Stimulated activated CD8-positive, alpha-beta memory T cell treated with anti-CD3 and anti-CD28 coated beads, Interleukin-15, amount 100 ng/mL, for 4 hours (primary cell): ENCODE measurements around the gene IFITM1.
"Not testable (repeated sequence)": the region's sequence is repeated elsewhere in the genome, so short reads cannot be mapped to it uniquely, and the experiment has no call there.

Experiments
- DNase-seq, 2 donors: peaks; one replicate each; pipeline ENCODE4 v3.0.0-alpha.2; 2020; ENCODE audit warnings: low read depth in 2 of 2

The IFITM1 gene

DNA sequence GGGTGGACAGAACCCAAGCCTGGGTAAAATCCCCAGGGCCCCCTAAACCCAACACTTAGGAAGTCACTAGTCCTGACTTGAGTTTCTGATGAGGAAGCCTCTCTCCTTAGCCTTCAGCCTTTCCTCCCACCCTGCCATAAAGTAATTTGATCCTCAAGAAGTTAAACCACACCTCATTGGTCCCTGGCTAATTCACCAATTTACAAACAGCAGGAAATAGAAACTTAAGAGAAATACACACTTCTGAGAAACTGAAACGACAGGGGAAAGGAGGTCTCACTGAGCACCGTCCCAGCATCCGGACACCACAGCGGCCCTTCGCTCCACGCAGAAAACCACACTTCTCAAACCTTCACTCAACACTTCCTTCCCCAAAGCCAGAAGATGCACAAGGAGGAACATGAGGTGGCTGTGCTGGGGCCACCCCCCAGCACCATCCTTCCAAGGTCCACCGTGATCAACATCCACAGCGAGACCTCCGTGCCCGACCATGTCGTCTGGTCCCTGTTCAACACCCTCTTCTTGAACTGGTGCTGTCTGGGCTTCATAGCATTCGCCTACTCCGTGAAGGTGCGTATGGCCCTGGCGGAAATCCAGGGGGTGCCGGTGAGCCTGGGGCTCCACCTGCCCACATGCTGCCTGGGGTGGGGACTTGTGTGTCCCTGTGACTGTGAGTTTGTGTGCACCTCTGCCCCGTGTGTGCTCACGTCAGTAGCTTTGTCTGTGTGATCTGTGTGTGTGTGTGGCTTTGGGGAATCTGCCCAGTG lies at the start of gene IFITM1:
Gene IFITM1 (plus strand): TSS at position 254 of the 767 bp plus-strand sequence. CDS start 131 bp downstream, at position 385.
- DNase-seq: no peak

DNA sequence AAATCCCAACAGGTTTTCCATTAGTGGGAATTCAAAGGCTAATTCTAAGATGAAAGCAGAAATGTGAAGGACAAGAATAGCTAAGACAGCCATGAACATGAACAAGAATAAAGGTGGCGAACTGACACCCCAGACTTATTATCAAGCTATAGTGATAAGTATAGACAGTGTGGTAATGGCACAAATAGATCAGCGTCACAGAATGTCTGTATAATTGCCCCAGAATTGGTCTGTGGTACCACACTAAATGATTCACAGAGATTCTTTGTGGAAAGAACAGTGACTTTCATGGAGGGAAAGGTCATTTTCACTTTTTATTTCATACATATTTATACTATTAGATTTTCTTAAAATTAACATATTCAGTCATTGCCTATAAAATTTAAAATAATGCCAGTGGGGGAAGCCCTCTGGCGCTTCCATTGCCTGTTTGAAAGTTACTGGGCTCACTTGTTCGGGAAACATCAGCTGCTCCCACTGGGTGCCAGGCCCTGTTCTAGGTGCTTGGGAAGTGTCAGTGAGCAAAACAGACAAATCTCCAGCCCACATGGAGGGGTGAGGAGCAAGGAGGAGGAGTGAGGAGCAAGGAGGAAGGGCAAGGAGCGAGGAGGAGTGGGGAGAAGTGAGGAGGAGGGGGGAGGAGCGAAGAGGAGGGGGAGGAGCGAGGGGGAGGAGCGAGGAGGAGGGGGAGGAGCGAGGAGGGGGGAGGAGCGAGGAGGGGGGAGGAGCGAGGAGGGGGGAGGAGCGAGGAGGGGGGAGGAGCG lies 47.0 kb upstream of the IFITM1 start:
- no peak for DNase-seq

DNA sequence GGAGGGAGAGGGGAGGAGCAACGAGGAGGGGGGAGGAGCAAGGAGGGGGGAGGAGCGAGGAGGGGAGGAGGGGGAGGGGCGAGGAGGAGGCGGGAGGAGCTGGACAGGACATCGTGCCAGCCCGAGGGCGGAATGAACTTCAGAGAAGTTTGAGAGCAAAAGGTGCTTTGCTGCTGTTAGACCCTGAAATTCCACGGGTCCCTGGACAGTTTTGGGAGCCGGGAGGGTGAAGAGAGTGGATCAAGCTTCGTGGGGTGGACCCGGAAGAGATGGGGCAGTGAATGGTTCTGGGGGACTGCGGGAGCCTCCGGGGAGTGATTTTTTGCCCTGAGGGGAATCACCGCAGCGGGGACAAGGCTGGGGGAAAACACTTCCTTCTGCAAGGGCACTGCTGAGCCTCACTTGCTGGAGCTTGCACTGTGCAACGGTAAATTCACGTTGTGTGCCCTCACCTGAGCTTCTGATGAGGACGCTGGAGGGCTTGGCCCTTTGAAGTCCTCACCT lies 46.3 kb upstream of the IFITM1 start:
- no peak for DNase-seq

DNA sequence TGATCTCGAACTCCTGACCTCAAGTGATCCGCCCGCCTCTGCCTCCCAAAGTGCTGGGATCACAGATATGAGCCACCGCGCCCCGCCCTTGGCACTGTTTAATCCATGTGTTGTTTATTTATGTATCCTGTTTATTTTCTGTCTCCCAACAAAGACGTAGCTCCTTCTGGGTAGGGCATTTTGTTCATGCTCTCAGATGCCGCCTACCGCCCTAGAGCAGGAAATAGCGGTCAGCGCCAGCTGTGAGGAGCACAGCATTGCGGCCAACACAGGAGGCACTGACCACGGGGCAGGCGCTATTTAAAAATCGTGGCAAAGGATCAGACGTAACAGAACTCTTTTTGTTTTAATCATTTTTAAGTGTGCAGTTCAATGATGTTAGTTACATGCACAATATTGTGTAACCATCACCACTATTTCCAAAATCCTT lies 45.1 kb upstream of the IFITM1 start:
- DNase-seq: not testable (repeated sequence)

DNA sequence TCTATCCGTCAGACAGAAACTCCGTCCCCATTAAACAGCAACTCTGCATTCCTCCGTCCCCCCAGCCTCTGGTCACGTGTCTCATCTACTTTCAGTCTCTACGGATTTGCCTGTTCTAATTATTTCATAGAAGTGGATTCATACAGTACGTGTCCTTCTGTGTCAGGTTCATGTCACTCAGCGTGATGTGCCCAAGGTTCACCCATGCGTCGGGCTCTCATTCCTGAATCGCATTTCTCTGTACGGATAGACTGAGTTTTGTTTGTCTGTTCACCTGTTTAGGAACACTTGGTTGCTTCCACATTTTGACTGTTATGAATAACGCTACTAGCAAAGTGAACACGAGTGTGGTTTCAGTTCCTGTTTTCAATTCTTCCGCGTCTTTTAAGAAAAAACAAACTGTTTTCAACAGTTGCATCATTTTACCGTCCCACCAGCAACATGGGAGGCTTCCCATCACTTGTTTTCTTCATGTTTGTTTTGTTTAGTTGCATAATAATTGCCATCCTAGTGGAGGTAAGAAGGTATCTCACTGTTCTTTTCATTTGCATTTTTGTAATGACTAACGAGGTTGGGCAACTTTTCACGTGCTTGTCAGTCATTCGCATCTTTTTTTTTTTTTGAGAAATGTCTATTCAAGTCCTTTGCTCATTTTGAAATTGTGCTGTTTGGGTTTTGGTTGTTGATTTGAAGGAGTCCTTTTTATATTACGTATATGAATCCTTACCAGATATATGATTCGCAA lies 44.5 kb upstream of the IFITM1 start:
- no peak for DNase-seq

DNA sequence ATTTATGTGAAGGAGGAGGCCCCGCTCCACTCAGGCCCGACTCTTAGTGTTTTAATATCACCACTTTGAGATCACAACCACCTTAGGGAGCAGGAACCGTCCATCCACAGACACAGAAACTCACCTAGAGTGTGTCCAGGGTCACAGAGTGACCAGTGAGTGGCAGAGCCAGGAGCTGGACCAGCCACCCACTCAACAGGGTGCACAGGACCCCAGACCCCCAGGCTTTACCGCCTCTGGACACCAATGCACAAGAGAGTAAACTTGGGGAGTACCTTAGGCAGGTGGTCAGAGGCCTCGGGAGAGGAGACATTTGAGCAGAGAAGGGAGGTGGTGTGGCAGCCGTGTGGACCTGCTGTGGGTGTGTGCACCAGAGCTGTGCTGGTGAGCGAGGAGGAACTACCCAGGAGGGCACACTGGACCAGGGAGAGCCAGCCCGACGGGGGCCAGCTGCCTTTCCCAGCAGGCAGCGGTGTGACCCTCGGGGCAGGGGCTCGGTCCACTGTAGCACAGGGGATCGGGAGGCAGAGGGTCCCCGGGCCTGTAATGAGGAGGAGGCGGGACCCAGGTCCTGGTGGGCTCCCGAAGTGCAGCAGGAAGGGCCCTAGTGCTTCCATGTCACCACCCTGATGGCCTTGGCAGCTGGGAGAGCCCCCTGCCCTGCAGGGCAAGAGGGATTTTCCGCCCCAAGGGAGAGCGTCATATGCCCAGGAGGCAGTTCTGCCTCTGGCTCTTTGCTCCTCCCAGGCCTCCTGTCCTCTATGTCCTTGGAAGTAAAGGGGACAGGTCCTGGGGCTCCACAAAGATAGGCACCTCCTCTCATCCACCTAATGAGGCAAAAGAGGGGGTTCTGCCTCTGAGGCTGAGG lies 43.2 kb upstream of the IFITM1 start:
- DNase-seq: no peak

DNA sequence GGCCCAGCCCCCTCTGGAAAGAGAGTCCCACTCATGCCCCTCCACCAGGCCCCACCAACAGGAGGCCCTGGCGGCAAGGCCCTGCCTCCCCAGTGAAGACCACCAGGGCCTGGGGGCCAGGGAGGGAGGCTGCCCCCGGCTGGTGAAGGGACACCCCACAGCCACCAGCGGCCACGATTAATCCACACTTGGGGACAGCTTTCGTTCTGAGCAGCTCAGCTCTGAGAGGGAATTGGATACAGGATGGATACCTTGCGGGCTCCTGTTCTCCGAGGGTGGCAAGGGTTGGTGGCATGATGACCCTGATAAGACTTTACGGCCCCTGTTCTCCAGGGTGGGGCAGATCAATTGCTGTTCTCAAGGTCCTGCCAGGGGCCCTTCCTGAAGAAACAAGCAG lies 42.5 kb upstream of the IFITM1 start:
- DNase-seq: no peak

DNA sequence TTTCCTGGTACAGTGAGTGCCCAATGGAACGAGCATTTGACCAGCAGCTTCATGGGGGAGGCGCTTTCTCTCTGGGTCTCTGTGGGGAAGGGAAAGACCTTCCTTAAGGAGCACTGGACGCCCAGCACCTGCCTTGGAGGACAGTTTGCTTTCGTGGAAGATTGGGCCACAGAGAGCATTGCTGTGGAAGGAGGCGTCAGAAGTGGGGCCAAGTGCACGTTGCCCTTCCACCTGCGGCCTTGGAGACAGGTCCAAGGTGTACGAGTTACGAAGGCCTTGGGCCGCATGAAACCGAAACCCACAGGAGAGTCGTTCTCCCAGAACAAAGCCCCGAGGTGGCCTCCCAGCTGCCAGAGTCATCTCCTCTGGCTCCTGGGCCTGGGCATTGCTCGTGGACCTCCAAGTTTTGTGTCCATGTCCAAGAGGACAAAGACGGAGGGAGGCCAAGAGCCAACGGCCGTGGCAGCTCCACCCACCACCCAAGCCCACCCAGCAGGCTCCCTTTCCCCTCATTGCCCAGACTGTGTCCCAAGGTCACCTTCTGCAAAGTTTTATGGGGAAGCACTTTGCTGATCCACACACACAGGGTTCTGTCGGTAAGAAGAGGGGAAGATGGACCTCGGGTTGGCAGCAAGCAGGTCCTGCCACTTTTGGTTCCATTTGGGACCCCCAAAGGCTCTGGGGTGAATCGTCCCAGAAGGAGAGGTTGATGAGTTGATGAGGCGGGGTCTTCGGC lies 41.5 kb upstream of the IFITM1 start:
- DNase-seq: no peak

DNA sequence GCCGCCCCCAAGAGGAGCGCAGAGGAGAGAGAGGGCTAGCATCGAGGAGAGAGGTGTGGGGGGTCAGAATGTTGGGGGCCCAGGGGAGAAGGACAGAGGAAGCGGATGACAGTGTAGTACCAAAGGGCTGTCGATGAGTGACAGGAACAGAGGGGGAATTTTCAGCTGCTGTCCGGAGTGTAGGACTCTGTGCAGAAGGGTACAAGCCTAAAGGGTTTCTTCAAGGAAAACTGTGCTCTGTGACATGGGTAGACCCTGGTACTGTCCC lies 41.0 kb upstream of the IFITM1 start:
- no peak for DNase-seq

DNA sequence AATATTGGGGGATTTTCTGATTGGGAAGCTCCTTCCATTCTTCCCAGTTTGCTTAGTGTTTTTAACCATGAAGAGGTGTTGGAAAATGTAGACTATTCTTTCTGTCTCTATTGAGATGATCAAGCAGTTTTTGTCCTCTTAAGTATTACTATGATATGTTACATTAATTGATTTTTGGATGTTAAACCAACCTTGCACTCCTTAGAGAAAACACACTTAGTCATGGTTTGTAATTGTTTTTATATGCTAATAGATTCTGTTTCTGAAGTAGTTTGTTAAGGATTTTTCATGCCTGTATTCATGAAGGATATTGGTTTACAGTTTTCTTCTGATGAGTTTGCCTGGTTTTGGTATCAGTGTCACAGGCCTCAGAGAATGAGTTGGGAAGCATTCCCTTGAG lies 37.6 kb upstream of the IFITM1 start:
- DNase-seq: no peak

DNA sequence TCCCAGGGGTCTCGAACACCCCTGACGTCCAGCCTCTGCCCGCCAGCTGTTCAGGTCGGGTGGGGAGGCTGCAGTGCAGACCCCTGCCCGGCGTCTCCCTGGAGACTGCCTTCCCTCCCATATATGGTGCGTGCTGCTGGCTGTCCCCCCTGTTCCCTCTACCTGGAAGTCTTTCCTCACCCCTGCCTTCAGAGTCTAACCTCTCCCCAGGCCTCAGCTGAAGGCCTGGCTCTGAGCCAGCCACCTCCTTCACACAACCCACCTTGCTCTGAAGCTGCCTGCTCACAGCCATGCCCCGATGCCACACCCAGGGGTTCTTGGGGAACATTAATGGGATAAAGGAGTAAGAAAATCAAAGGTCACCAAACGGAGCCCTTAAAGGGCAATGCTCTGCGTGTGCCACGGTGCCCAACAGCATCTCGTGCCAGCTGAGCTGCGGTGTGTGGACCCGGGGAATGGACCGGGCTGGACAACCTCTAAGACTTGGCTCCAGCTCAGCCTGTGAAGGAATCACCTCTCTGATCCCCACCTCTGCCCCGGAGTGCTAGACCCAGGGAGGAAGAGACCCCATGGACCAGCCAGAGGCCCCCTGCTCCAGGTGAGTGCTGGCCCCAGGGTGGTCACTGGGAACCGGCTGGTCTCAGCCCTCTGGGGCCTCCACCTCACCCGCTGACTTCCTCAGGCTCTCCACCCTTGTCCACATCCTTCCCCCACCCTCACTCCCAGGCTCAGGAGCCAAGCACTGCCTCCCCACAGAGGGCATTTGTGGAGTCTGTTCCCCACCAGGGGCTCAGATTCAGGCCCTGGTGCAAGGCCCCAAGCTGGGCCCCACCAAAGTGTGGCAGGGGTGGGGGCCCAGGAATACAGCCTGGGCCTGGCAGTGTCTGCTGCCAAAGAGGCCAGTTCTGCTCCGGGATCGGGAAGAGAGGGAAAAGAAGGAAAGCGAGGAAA lies 35.6 kb upstream of the IFITM1 start, which contains the start of gene NLRP6:
Gene NLRP6 (plus strand): TSS at position 407 of the 951 bp plus-strand sequence. CDS start 163 bp downstream, at position 570.
- no peak for DNase-seq

DNA sequence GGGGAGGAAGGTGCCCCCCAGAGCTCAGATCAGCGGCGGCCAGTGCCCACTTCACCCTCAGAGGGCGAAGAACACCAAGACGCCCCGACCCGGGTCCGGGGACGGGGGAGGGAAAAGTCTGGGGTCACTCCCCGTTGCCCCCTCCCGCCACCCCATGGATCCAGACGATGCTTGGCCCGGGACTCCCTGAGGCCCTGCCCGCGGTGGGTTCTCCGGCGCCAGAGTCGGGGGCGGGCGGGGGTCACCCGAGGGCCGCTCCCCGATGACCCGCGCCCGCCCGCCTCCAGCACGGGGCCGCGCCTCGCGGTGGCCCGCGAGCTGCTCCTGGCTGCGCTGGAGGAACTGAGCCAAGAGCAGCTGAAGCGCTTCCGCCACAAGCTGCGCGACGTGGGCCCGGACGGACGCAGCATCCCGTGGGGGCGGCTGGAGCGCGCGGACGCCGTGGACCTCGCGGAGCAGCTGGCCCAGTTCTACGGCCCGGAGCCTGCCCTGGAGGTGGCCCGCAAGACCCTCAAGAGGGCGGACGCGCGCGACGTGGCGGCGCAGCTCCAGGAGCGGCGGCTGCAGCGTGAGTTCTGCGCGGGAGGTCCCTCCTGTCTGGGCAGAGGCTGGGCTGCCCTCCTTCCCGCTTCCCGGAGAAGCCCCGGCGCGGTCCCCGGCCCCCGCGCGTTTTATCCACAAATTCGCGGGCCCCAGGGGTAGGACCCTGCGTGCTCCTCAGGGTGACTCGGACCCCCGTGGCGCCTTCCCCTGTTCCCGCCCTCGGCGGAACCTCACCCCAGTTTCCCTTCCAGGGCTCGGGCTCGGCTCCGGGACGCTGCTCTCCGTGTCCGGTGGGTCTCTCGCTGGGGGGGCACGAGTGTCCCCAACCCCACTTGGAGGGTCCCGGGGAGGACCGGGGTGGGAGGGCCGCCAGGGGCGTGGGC lies 34.5 kb upstream of the IFITM1 start:
- DNase-seq: no peak

DNA sequence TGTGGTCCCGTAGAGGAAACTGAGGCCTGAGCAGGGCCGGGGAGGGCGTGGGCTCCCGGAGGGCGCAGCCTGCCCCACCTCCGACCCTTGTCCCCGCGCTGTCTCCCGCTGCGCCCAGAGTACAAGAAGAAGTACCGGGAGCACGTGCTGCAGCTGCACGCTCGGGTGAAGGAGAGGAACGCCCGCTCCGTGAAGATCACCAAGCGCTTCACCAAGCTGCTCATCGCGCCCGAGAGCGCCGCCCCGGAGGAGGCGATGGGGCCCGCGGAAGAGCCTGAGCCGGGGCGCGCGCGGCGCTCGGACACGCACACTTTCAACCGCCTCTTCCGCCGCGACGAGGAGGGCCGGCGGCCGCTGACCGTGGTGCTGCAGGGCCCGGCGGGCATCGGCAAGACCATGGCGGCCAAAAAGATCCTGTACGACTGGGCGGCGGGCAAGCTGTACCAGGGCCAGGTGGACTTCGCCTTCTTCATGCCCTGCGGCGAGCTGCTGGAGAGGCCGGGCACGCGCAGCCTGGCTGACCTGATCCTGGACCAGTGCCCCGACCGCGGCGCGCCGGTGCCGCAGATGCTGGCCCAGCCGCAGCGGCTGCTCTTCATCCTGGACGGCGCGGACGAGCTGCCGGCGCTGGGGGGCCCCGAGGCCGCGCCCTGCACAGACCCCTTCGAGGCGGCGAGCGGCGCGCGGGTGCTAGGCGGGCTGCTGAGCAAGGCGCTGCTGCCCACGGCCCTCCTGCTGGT lies 33.7 kb upstream of the IFITM1 start:
- DNase-seq: no peak

DNA sequence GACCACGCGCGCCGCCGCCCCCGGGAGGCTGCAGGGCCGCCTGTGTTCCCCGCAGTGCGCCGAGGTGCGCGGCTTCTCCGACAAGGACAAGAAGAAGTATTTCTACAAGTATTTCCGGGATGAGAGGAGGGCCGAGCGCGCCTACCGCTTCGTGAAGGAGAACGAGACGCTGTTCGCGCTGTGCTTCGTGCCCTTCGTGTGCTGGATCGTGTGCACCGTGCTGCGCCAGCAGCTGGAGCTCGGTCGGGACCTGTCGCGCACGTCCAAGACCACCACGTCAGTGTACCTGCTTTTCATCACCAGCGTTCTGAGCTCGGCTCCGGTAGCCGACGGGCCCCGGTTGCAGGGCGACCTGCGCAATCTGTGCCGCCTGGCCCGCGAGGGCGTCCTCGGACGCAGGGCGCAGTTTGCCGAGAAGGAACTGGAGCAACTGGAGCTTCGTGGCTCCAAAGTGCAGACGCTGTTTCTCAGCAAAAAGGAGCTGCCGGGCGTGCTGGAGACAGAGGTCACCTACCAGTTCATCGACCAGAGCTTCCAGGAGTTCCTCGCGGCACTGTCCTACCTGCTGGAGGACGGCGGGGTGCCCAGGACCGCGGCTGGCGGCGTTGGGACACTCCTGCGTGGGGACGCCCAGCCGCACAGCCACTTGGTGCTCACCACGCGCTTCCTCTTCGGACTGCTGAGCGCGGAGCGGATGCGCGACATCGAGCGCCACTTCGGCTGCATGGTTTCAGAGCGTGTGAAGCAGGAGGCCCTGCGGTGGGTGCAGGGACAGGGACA lies 32.9 kb upstream of the IFITM1 start:
- no peak for DNase-seq

DNA sequence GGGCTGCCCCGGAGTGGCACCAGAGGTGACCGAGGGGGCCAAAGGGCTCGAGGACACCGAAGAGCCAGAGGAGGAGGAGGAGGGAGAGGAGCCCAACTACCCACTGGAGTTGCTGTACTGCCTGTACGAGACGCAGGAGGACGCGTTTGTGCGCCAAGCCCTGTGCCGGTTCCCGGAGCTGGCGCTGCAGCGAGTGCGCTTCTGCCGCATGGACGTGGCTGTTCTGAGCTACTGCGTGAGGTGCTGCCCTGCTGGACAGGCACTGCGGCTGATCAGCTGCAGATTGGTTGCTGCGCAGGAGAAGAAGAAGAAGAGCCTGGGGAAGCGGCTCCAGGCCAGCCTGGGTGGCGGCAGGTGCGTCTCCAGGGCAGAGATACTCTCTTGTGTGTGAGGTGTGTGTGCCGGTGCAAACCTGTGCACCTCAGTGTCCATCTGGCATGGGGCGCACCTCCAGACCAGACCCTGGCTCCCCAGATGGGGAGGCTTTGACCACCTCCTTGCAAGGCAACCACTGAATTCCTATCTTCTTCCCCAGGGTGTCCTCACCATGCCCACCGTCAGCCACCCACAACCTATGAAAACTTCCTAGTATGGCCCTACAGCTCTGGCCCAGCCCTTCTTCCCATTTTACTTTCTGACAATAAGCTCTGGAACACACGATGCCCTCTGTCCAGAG lies 32.2 kb upstream of the IFITM1 start:
- DNase-seq: no peak

DNA sequence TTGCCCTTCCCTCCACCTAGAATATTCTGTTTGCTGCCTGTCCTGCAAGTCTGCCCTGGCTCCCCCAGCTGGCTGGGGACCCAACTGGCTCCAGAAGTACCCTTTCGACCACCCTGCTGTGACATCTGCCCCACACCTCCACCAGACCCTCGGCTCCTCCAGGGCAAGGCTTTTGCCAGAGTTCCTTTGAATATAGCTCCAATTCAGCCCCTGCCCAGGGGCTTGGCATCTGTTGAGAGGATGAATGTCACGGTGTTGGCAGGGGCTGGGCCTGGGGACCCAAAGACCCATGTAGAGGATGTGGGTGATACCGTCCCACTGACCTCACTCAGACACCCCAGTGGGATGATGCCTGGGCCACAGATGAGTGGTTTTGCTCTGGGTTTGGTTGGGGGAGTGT lies 31.7 kb upstream of the IFITM1 start:
- DNase-seq: no peak
